H7 (cell line): Measurements from ENCODE around the gene ALOX5. TPM values are rescaled to one million over a fixed set of nuclear protein-coding genes. Genes with fewer than 3 reads are reported as not detected.

Experiments
- DNase-seq: peaks from one replicate; pipeline ENCODE4 v3.0.0; 2012
- H3K27me3 ChIP-seq: 2 replicates; pipeline ENCODE4 v1.6.0; 2011; ENCODE audit warnings: mild to moderate bottlenecking, low read length; ENCODE audit not compliant: control insufficient read depth, insufficient read depth
- H3K36me3 ChIP-seq: replicated peaks from 2 replicates; pipeline ENCODE4 v1.5.1; 2011; ENCODE audit warnings: low read length; ENCODE audit not compliant: control insufficient read depth, insufficient read depth
- H3K4me3 ChIP-seq: 2 replicates; pipeline ENCODE4 v1.5.1; 2011; ENCODE audit warnings: low read depth, mild to moderate bottlenecking, control low read depth, low read length, moderate library complexity; ENCODE audit not compliant: insufficient read depth
- total RNA-seq: library from RNA; depleted of rRNA; stranded (reverse); fragments of >200 nt; shearing (Covaris generic); gene quantifications from 2 replicates; pipeline ENCODE4 v1.2.3, GENCODE V29; 2014

Gene ALOX5
- total RNA-seq, 1 experiment from 2014 or later, result 0.10 TPM

- H3K27me3 ChIP-seq, result no peaks in the 10 kb centered on the region
- no peaks in the 10 kb centered on the region for H3K36me3 ChIP-seq
- H3K4me3 ChIP-seq, result no peak overlapping the region
- peak; percentile 70 for DNase-seq
Observed at GRCh38 chr10:45444976-45445898, 71.2 kb downstream of the ALOX5 start.

- DNase-seq, result no peak
- H3K27me3 ChIP-seq, result no peaks in the 10 kb centered on the region
- H3K4me3 ChIP-seq, result no peak overlapping the region
- H3K36me3 ChIP-seq, result no peaks in the 10 kb centered on the region
Observed at GRCh38 chr10:45446858-45447257, 72.8 kb downstream of the ALOX5 start.

GRCh38 chr10:45447416-45447815 lies 73.4 kb downstream of the ALOX5 start:
- Histone ChIP-seq H3K36me3 (no peaks in the 10 kb centered on the region), H3K4me3 (no peak overlapping the region), H3K27me3 (no peaks in the 10 kb centered on the region)
- no peak for DNase-seq

DNA sequence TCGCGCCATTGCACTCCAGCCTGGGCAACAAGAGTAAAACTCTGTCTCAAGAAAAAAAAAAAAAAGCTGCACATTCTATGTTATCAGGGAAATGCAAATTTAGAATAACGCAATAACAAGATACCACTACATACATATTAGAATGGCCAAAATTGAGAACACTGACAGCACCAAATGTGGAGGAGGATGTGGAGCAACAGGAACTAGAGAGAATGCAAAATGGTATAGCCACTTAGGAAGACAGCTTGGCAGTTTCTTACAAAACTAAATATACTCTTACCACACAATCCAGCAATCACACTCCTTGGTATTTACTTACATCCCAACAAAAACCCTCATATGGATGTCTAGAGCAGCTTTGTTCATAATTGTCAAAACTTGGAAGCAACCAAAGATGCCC lies 76.8 kb downstream of the ALOX5 start:
- no peak overlapping the region for H3K4me3 ChIP-seq
- no peaks in the 10 kb centered on the region for H3K36me3 ChIP-seq
- no peaks in the 10 kb centered on the region for H3K27me3 ChIP-seq
- DNase-seq, result no peak

DNA sequence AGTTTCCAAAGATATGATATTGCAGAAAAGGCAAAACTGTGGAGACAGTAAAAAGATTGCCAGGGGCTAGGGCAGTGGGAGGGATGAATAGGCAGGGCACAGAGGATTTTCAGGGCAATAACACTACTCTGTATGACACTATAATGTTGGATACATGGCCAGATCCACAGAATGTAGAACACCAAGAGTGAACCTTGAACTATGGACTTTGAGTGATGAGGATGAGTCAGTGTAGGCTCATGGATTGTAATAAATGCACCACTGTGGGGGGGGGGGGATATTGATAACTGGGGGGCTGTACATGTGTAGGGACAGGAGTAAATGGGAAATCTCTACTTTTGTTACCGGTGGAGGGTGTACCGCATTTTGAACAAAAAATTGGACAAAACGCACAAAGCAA lies 77.4 kb downstream of the ALOX5 start:
- no peak overlapping the region for H3K4me3 ChIP-seq
- no peaks in the 10 kb centered on the region for H3K36me3 ChIP-seq
- H3K27me3 ChIP-seq, result no peaks in the 10 kb centered on the region
- no peak for DNase-seq

GRCh38 chr10:45452268-45452667 lies 78.3 kb downstream of the ALOX5 start:
- H3K4me3 ChIP-seq, result no peak overlapping the region
- no peaks in the 10 kb centered on the region for H3K36me3 ChIP-seq
- H3K27me3 ChIP-seq, result no peaks in the 10 kb centered on the region
- no peak for DNase-seq

DNA sequence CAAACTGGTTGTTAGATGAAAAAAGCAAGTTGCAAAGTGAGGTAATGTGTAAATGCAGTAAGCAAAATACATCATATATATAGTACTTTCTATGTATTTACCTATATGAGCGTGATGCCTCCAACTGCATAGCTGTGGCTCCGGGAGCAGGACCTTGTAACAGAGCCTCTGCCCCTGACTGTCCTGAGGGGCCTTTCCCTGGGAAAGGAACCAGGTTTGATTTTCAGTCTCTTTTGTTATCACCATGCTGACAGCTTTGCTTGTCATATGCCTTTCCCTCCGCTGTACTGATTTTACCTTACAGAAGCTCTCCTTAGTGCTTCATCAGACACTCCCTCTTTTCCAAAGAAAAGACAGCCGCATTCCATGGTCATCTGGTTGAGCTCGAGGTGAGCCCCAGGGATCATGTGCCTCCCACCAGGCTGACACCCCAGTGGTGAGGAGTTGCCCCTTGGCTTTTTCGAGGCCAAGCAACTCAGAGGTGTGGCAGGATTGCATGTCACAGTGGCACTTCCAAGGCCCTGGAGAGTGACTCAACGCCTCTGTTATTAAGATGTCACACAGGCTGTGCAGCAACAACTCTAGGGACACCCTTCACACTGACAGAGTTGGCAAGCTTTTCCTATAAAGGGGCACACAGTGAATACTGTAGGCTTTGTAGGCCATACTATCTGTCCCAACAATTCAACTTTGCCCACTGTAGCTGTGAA lies 78.9 kb downstream of the ALOX5 start:
- DNase-seq, result no peak
- H3K27me3 ChIP-seq, result no peaks in the 10 kb centered on the region
- H3K4me3 ChIP-seq, result no peak overlapping the region
- no peaks in the 10 kb centered on the region for H3K36me3 ChIP-seq

DNA sequence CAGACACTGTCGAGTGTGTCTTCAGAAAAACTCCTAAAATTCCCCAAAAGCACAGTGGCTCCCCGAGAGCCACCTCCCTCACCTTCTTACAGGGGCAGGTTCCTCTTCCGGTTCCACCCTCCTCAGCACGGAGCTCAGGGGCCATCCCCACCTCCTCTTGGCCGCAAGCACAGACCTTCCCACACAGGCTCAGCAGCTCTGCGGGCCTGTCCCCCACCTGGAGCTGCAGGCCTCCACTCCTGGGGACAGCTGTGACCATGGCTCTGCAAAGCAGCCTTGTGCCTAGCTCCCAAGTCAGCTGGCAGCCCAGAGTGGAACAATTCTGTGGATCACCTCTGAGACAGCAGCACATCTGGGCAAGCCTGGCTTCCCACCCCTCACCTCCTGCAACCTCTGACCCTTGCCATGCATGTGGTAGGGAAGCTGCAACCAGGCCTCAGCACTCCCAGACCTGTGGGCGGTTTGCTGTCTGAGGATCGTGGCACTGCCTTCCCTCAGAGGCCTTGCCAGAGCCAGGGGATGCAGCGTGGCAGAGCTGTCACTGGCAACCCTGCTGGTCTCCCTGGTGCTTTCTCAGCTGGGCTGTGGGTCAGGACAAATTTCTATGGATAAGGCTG lies 79.7 kb downstream of the ALOX5 start:
- Histone ChIP-seq H3K27me3 (no peaks in the 10 kb centered on the region), H3K4me3 (no peak overlapping the region), H3K36me3 (no peaks in the 10 kb centered on the region)
- no peak for DNase-seq

GRCh38 chr10:45454262-45454661 lies 80.2 kb downstream of the ALOX5 start:
- Histone ChIP-seq H3K36me3 (no peaks in the 10 kb centered on the region), H3K27me3 (no peaks in the 10 kb centered on the region), H3K4me3 (no peak overlapping the region)
- no peak for DNase-seq

DNA sequence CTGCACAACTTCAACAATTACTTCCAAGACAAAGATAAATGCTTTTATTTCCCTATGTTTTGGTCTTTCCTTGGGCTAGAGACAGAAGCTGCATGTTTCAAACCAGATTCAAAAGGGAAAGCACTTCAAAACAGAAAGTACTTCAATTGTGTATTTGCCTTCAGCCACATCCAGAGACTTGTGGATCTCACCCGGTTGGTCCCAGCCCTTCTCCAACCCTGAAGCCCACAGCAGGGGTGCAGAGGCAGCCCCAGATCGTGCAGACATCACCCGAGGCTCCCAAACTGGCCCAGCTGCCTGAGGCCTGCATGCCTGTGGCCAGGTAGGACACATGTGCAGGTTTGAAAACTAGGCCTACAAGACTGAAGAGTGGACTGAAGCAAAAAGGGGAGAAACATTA lies 80.8 kb downstream of the ALOX5 start:
- DNase-seq, result no peak
- H3K4me3 ChIP-seq, result no peak overlapping the region
- no peaks in the 10 kb centered on the region for H3K27me3 ChIP-seq
- no peaks in the 10 kb centered on the region for H3K36me3 ChIP-seq

DNA sequence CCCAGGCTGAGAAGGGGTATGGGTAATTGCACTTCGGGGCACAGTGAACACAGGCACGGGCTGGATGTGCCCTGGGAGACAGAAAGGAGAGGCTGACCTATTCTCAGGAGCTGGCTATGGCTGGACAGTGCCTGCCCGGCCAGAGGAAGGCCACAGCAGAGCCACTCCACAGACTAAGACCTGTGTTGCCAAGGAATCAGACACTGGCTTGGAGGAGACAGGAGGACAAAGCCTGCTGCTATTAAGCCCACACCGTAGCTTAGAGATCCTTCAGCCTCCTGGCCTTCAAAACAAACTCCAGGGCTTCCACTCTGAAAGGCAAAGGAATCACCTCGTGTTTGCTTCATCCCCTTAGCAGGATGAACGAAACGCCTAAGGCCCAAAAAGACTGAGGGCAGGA lies 82.2 kb downstream of the ALOX5 start:
- no peak overlapping the region for H3K4me3 ChIP-seq
- no peaks in the 10 kb centered on the region for H3K27me3 ChIP-seq
- no peaks in the 10 kb centered on the region for H3K36me3 ChIP-seq
- peak; percentile 16 for DNase-seq

- Histone ChIP-seq H3K36me3 (no peaks in the 10 kb centered on the region), H3K4me3 (no peak overlapping the region), H3K27me3 (no peaks in the 10 kb centered on the region)
- DNase-seq, result peak; percentile 18
Observed at GRCh38 chr10:45456822-45457221, 82.8 kb downstream of the ALOX5 start.

GRCh38 chr10:45457487-45457886 lies 83.5 kb downstream of the ALOX5 start:
- no peaks in the 10 kb centered on the region for H3K36me3 ChIP-seq
- DNase-seq, result no peak
- H3K4me3 ChIP-seq, result no peak overlapping the region
- no peaks in the 10 kb centered on the region for H3K27me3 ChIP-seq

DNA sequence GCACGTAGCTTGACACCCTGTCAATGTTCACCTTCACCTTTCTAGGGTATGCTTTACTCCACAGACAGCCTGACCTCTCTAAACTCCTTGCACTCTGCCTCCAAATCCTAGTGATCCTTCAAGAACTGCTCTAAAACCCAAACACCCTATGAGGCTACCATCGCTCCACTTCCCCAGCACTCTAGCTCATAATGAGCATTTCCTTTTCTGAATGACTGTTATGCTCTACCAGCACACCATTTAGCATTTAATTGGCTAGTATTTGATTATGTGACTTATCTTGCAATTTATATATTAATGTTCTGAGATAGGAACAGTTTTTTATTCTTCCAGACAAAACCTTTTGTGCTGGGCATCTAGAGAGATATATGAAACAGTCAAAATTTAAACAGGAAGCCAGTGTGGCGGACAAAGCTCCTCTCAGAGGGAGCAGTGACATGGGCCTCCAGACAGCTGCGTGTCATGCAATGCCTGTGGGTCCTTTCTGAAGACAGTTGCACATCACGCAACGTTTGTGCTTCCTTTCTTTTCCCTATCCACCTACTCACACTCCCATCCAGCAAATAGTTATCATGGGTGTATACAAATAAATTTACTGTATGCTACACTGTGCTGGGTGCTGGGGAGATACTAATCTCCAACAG lies 86.3 kb downstream of the ALOX5 start:
- Histone ChIP-seq H3K27me3 (no peaks in the 10 kb centered on the region), H3K36me3 (no peaks in the 10 kb centered on the region), H3K4me3 (no peak overlapping the region)
- no peak for DNase-seq
